RWPE1 (cell line): ENCODE measurements around the gene ICAM3.
A peak's percentile ranks its signal among the peaks of the same experiment; 100 is the strongest.

Experiments
- CTCF ChIA-PET: fragments of 350-600 bp; sonication (Branson Sonifier 250); formaldehyde crosslinking; extraction: SDS; loops from one replicate; lab custom pipeline; 2021; lab: Yijun Ruan, JAX
- POLR2A ChIA-PET: fragments of 400-600 bp; formaldehyde crosslinking; extraction: SDS; loops from one replicate; lab custom pipeline; 2020; ENCODE audit warnings: antibody characterized with exemption; ENCODE audit not compliant: low non-redundant PET; lab: Yijun Ruan, JAX
- DNase-seq: peaks from one replicate; pipeline ENCODE4 v3.0.0; 2012; ENCODE audit warnings: low spot score
- H3K27ac ChIP-seq: fragments of 450-650 bp; 2 replicates; pipeline ENCODE4 v1.5.1; 2017
- CTCF ChIP-seq: fragments of 450-650 bp; conservative IDR thresholded peaks from 2 replicates; pipeline ENCODE4 v1.5.1; 2017; ENCODE audit warnings: low read depth, mild to moderate bottlenecking

The ICAM3 gene

GRCh38 chr19:10284065-10284959 is 55.1 kb downstream of the ICAM3 start:
- H3K27ac ChIP-seq, result peak overlapping the region; percentile 93
- TF ChIP-seq CTCF, result no peak
- CTCF ChIA-PET, result interaction anchor here (0.9 to 2.0 kb wide), 3 partner anchors 15 to 104 kb away, joined by 3 to 4 read pairs (median 4); no protein-coding TSS in a partner anchor
- POLR2A ChIA-PET, result no interaction called here
- DNase-seq, result no peak
